H9 (cell line): ENCODE data around the gene PPARGC1A. TPM values are rescaled to one million over a fixed set of nuclear protein-coding genes. Genes with fewer than 3 reads are reported as not detected.

ENCODE experiments used
- DNase-seq: peaks from one replicate; pipeline ENCODE4 v3.0.0-alpha.2; 2017
- H2AFZ ChIP-seq: one replicate; pipeline ENCODE4 v1.6.1; 2013; ENCODE audit warnings: mild to moderate bottlenecking, low read length, control low read depth, moderate library complexity
- H2AK5ac ChIP-seq: 2 replicates; pipeline ENCODE4 v1.6.1; 2013; ENCODE audit warnings: low read length, control low read depth, mixed read lengths; ENCODE audit not compliant: insufficient read length
- H2BK120ac ChIP-seq: one replicate; pipeline ENCODE4 v1.6.1; 2013; ENCODE audit warnings: low read depth, mild to moderate bottlenecking, low read length, control low read depth, inconsistent platforms; ENCODE audit not compliant: poor library complexity, severe bottlenecking
- H2BK12ac ChIP-seq: 2 replicates; pipeline ENCODE4 v1.6.1; 2013; ENCODE audit warnings: low read length, control low read depth, mixed read lengths, low read depth; ENCODE audit not compliant: insufficient read length
- H2BK15ac ChIP-seq: 2 replicates; pipeline ENCODE4 v1.6.1; 2013; ENCODE audit warnings: low read depth, low read length, control low read depth
- H2BK20ac ChIP-seq: one replicate; pipeline ENCODE4 v1.6.1; 2013; ENCODE audit warnings: low read depth, mild to moderate bottlenecking, low read length, control low read depth, inconsistent platforms; ENCODE audit not compliant: poor library complexity, severe bottlenecking
- H2BK5ac ChIP-seq: 2 replicates; pipeline ENCODE4 v1.6.1; 2013; ENCODE audit warnings: low read length, control low read depth, mixed read lengths; ENCODE audit not compliant: insufficient read length
- H3K14ac ChIP-seq: 2 replicates; pipeline ENCODE4 v1.6.1; 2013; ENCODE audit warnings: low read length, control low read depth; ENCODE audit not compliant: insufficient read depth
- H3K18ac ChIP-seq: 2 replicates; pipeline ENCODE4 v1.6.1; 2013; ENCODE audit warnings: low read depth, mild to moderate bottlenecking, mixed read lengths, low read length, control low read depth; ENCODE audit not compliant: insufficient read length
- H3K23ac ChIP-seq: 2 replicates; pipeline ENCODE4 v1.6.1; 2013; ENCODE audit warnings: low read length, control low read depth, mixed read lengths, low read depth; ENCODE audit not compliant: insufficient read length
- H3K23me2 ChIP-seq: 2 replicates; pipeline ENCODE4 v1.6.1; 2013; ENCODE audit warnings: low read depth, mild to moderate bottlenecking, mixed read lengths, low read length, control low read depth; ENCODE audit not compliant: insufficient read length, poor library complexity, severe bottlenecking
- H3K27ac ChIP-seq: 2 replicates; pipeline ENCODE4 v1.5.1; 2013; ENCODE audit warnings: low read length, control low read depth, mixed read lengths, low read depth; ENCODE audit not compliant: insufficient read length
- H3K27me3 ChIP-seq: 2 replicates; pipeline ENCODE4 v1.6.1; 2013; ENCODE audit warnings: low read length, control low read depth, inconsistent platforms; ENCODE audit not compliant: insufficient read depth
- H3K4ac ChIP-seq: 2 replicates; pipeline ENCODE4 v1.6.1; 2013; ENCODE audit warnings: low read depth, mild to moderate bottlenecking, control low read depth, inconsistent platforms, low read length, moderate library complexity
- H3K4me1 ChIP-seq: 2 replicates; pipeline ENCODE4 v1.6.1; 2013; ENCODE audit warnings: low read length, control low read depth, inconsistent platforms; ENCODE audit not compliant: insufficient read depth
- H3K4me2 ChIP-seq: 2 replicates; pipeline ENCODE4 v1.6.1; 2013; ENCODE audit warnings: low read length, control low read depth, mixed read lengths; ENCODE audit not compliant: insufficient read length, insufficient read depth
- H3K56ac ChIP-seq: 2 replicates; pipeline ENCODE4 v1.6.1; 2013; ENCODE audit warnings: low read depth, mild to moderate bottlenecking, mixed read lengths, low read length, control low read depth; ENCODE audit not compliant: insufficient read length
- H3K79me1 ChIP-seq: 2 replicates; pipeline ENCODE4 v1.6.1; 2013; ENCODE audit warnings: low read depth, mild to moderate bottlenecking, moderate library complexity, low read length, control low read depth, inconsistent platforms; ENCODE audit not compliant: insufficient read depth, poor library complexity, severe bottlenecking
- H3K79me2 ChIP-seq: 2 replicates; pipeline ENCODE4 v1.6.1; 2013; ENCODE audit warnings: low read length, control low read depth, inconsistent platforms; ENCODE audit not compliant: insufficient read depth
- H3K9ac ChIP-seq: 2 replicates; pipeline ENCODE4 v1.6.1; 2013; ENCODE audit warnings: low read length, control low read depth, mixed read lengths; ENCODE audit not compliant: insufficient read length; ENCODE audit errors: extremely low read depth
- H3K9me3 ChIP-seq: one replicate; pipeline ENCODE4 v1.6.1; 2013; ENCODE audit warnings: low read depth, low read length, inconsistent platforms; ENCODE audit not compliant: control insufficient read depth
- H3T11ph ChIP-seq: one replicate; pipeline ENCODE4 v1.6.1; 2013; ENCODE audit warnings: mild to moderate bottlenecking, low read length, control low read depth, inconsistent platforms
- H4K20me1 ChIP-seq: one replicate; pipeline ENCODE4 v1.6.1; 2013; ENCODE audit not compliant: control insufficient read depth, insufficient read length, insufficient read depth
- H4K5ac ChIP-seq: 2 replicates; pipeline ENCODE4 v1.6.1; 2013; ENCODE audit warnings: low read depth, mild to moderate bottlenecking, mixed read lengths, low read length, control low read depth; ENCODE audit not compliant: insufficient read length
- H4K8ac ChIP-seq: replicated peaks from 2 replicates; pipeline ENCODE4 v1.6.1; 2013; ENCODE audit warnings: low read length, control low read depth, mixed read lengths, low read depth; ENCODE audit not compliant: insufficient read length
- H4K91ac ChIP-seq: 2 replicates; pipeline ENCODE4 v1.6.1; 2013; ENCODE audit warnings: low read depth, mild to moderate bottlenecking, moderate library complexity, mixed read lengths, low read length, control low read depth; ENCODE audit not compliant: insufficient read length
- H3K27ac Mint-ChIP-seq, 3 experiments: 2 replicates in 2 of 3; 3 replicates in 1 of 3; pipeline ENCODE4 v1.8.0; 2020 to 2021; ENCODE audit warnings: mixed read lengths in 3 of 3, mild to moderate bottlenecking in 1 of 3, moderate library complexity in 1 of 3
- H3K27me3 Mint-ChIP-seq: 2 replicates; pipeline ENCODE4 v1.8.0; 2021; ENCODE audit warnings: low read depth, mild to moderate bottlenecking, moderate library complexity, mixed read lengths
- H3K36me3 Mint-ChIP-seq, 3 experiments: 2 replicates in 2 of 3; 3 replicates in 1 of 3; pipeline ENCODE4 v1.8.0; 2020 to 2021; ENCODE audit warnings: low read depth in 3 of 3, mixed read lengths in 3 of 3; ENCODE audit not compliant: insufficient read depth in 1 of 3
- H3K4me1 Mint-ChIP-seq, 2 experiments: 2 replicates each; pipeline ENCODE4 v1.8.0; 2020; ENCODE audit warnings: mixed read lengths in 2 of 2
- H3K4me3 Mint-ChIP-seq, 2 experiments: 2 replicates in 1 of 2; 3 replicates in 1 of 2; pipeline ENCODE4 v1.8.0; 2020 to 2021; ENCODE audit warnings: mild to moderate bottlenecking in 2 of 2, mixed read lengths in 2 of 2, moderate library complexity in 1 of 2
- H3K9me3 Mint-ChIP-seq, 2 experiments: 2 replicates in 1 of 2; 3 replicates in 1 of 2; pipeline ENCODE4 v1.8.0; 2020; ENCODE audit warnings: mild to moderate bottlenecking in 2 of 2, mixed read lengths in 2 of 2, moderate library complexity in 1 of 2
- CTCF ChIP-seq: fragments of 200-600 bp; sonication (generic); conservative IDR thresholded peaks from 3 replicates; pipeline ENCODE4 v1.8.0; 2021; ENCODE audit warnings: antibody characterized with exemption, mild to moderate bottlenecking
- WGBS: extraction: QIAGEN DNeasy Blood & Tissue Kit; methylation state at CpG from one replicate; pipeline ENCODE4 v1.1.7; 2013; ENCODE audit warnings: missing lambda C conversion rate, low lambda C conversion rate, mixed read lengths; ENCODE audit not compliant: insufficient read length; ENCODE audit errors: extremely low coverage; 5-methylcytosine and 5-hydroxymethylcytosine counted together
- total RNA-seq: library from RNA; stranded (reverse); gene quantifications from 2 replicates; pipeline ENCODE4 v1.2.1, GENCODE V29; 2021

The PPARGC1A gene
- total RNA-seq, 1 experiment from 2014 or later = 1.7 TPM

GRCh38 chr4:23818097-23818885 is 71.6 kb downstream of the PPARGC1A start:
- Histone ChIP-seq H2BK5ac (no peak overlapping the region), H2BK120ac (no peak overlapping the region), H3K4me1 (peaks cover 6% of the 10 kb centered on the region; the same call in 1 of the 2 replicates), H3K27me3 (no peaks in the 10 kb centered on the region), H3K14ac (no peak overlapping the region), H4K20me1 (no peaks in the 10 kb centered on the region), H3K9ac (no peak overlapping the region), H3K79me2 (no peaks in the 10 kb centered on the region), H3K18ac (no peak overlapping the region), H4K8ac (no peak overlapping the region), H2BK20ac (no peak overlapping the region), H3K56ac (no peak overlapping the region), H3K9me3 (no peaks in the 10 kb centered on the region), H3K23ac (no peak overlapping the region), H2AFZ (no peak overlapping the region), H3K23me2 (no peaks in the 10 kb centered on the region), H2BK15ac (no peak overlapping the region), H4K5ac (no peak overlapping the region), H3K4ac (no peak overlapping the region), H2AK5ac (no peak overlapping the region), H3K27ac (no peak overlapping the region), H2BK12ac (no peak overlapping the region), H3K79me1 (no peaks in the 10 kb centered on the region), H3K4me2 (no peak overlapping the region), H3T11ph (no peak overlapping the region), H4K91ac (no peak overlapping the region)
- Mint-ChIP-seq H3K4me3 (no peak overlapping the region), H3K27ac (peak overlapping the region in 1 of 3 experiments; percentile 21; a peak in 1 of 7 replicates), H3K27me3 (no peaks in the 10 kb centered on the region), H3K4me1 (peaks cover 14 to 26% of the 10 kb centered on the region in 2 experiments), H3K36me3 (peaks cover 0 to 2% (median 0%) of the 10 kb centered on the region in 3 experiments; a peak in 2 of 7 replicates), H3K9me3 (no peaks in the 10 kb centered on the region; a peak in 1 of 5 replicates)
- DNase-seq = no peak
- no CpG with 5 or more reads among the region's 7 CpGs for WGBS
- TF ChIP-seq CTCF = no peak
